Esophagus squamous epithelium (tissue), 5 donors: ENCODE measurements around the gene RNU6-9. TPM values are rescaled to one million over a fixed set of nuclear protein-coding genes. Genes with fewer than 3 reads are reported as not detected.

ENCODE experiments used
- DNase-seq: peaks from one replicate; lab custom pipeline; 2025; lab: John Stamatoyannopoulos, UW
- H3K27ac ChIP-seq, 4 donors: fragments of 200-600 bp; sonication (generic); one replicate each; pipeline ENCODE4 v1.5.1; 2016 to 2019; ENCODE audit warnings: mild to moderate bottlenecking in 1 of 4
- H3K27me3 ChIP-seq, 4 donors: fragments of 200-600 bp; sonication (generic); 1 replicate in 3 of 4; 2 replicates in 1 of 4; pipeline versions ENCODE4 v1.5.1 to v1.6.0; 2017 to 2021; ENCODE audit warnings: antibody characterized with exemption in 1 of 4
- H3K36me3 ChIP-seq, 3 donors: fragments of 200-600 bp; sonication (generic); one replicate each; pipeline ENCODE4 v1.5.1; 2016 to 2019
- H3K4me1 ChIP-seq, 3 donors: fragments of 200-600 bp; sonication (generic); one replicate each; pipeline ENCODE4 v1.5.1; 2017 to 2019
- H3K4me3 ChIP-seq, 4 donors: fragments of 200-600 bp; sonication (generic); 1 replicate in 3 of 4; 2 replicates in 1 of 4; pipeline ENCODE4 v1.5.1; 2016 to 2019; ENCODE audit warnings: mild to moderate bottlenecking in 2 of 4, moderate library complexity in 1 of 4
- H3K9me3 ChIP-seq, 3 donors: fragments of 200-600 bp; sonication (generic); one replicate each; pipeline ENCODE4 v1.5.1; 2016 to 2019
- POLR2A ChIP-seq, 4 donors: fragments of 450-650 bp; IDR thresholded peaks; one replicate each; pipeline ENCODE4 v1.6.1; 2017; ENCODE audit warnings: antibody characterized with exemption in 4 of 4, mild to moderate bottlenecking in 4 of 4, moderate library complexity in 3 of 4
- WGBS, 2 donors: methylation state at CpG; one replicate each; pipeline ENCODE4 v1.1.5; 2018; 5-methylcytosine and 5-hydroxymethylcytosine counted together
- intact Hi-C: fragments of 100-400 bp; cut with DNase I; formaldehyde crosslinking; loops from one replicate; pipeline ENCODE4 v1.15.0; 2022
- total RNA-seq, 4 donors: library from RNA; depleted of rRNA; stranded (reverse); fragments of >200 nt; gene quantifications; one replicate each; pipeline ENCODE4 v1.1.0, GENCODE V29; 2016
- TF ChIP-seq, protein P1 (sequence below), 6 experiments: fragments of 450-650 bp in 4 of 6; fragments of 200-600 bp in 2 of 6; sonication (generic) in 2 of 6; IDR thresholded peaks; one replicate each; pipeline ENCODE4 v1.5.1; 2016 to 2019; ENCODE audit warnings: antibody characterized with exemption in 6 of 6, mild to moderate bottlenecking in 4 of 6, moderate library complexity in 4 of 6
- donor health status: DM: yes; HTN: yes; CAD: no.

Gene RNU6-9
- total RNA-seq, 4 donors from 2014 or later: not detected

DNA sequence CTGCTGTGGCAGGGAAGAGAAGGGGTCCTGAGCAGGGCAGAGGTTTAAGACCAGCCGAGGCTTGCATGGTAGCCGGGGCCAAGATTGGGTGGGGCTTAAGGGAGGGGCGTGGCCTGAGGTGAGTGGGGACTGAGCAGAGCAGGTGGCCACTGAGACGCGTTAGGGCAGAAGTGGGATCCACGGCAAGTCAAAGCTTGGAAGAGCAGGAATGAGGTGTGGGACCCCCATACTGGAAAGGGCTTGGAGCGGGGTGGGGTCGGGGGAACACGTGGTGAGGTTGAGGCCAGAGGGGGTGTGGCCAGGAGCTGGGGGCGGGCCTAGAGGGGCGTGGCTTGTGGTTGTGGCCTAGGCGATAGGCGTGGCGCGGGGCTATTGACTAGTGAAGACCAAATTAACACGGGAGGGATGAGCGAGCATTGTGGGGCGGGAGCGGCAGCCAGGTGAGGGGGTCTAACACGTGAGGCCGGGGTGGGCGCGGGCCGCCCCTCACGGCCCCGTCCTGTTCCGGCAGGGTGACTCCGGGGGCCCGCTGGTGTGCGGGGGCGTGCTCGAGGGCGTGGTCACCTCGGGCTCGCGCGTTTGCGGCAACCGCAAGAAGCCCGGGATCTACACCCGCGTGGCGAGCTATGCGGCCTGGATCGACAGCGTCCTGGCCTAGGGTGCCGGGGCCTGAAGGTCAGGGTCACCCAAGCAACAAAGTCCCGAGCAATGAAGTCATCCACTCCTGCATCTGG, 30.5 kb upstream of the RNU6-9 start:
- Histone ChIP-seq H3K27me3 (peaks cover 0 to 50% (median 0%) of the 10 kb centered on the region in 4 donors), H3K9me3 (no peaks in the 10 kb centered on the region), H3K27ac (peak overlapping the region in 2 of 4 donors; percentile 4 to 16), H3K36me3 (peaks cover 0 to 8% (median 5%) of the 10 kb centered on the region in 3 donors), H3K4me3 (peak overlapping the region in 2 of 4 donors; percentile 26 to 27), H3K4me1 (peaks cover 9 to 58% (median 33%) of the 10 kb centered on the region in 3 donors)
- DNase-seq: no peak
- no peak for TF ChIP-seq POLR2A (IDR thresholded peaks at IDR 0.05)
- TF ChIP-seq, protein P1, sequence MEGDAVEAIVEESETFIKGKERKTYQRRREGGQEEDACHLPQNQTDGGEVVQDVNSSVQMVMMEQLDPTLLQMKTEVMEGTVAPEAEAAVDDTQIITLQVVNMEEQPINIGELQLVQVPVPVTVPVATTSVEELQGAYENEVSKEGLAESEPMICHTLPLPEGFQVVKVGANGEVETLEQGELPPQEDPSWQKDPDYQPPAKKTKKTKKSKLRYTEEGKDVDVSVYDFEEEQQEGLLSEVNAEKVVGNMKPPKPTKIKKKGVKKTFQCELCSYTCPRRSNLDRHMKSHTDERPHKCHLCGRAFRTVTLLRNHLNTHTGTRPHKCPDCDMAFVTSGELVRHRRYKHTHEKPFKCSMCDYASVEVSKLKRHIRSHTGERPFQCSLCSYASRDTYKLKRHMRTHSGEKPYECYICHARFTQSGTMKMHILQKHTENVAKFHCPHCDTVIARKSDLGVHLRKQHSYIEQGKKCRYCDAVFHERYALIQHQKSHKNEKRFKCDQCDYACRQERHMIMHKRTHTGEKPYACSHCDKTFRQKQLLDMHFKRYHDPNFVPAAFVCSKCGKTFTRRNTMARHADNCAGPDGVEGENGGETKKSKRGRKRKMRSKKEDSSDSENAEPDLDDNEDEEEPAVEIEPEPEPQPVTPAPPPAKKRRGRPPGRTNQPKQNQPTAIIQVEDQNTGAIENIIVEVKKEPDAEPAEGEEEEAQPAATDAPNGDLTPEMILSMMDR (IDR thresholded peaks at IDR 0.05): no peak
- intact Hi-C loops: loop anchor here (5.0 kb wide), 1 partner anchor 60 kb away; no protein-coding TSS in a partner anchor
- 29 to 30% methylated on average over 10 to 23 of the region's 48 CpGs for WGBS, 2 donors

DNA sequence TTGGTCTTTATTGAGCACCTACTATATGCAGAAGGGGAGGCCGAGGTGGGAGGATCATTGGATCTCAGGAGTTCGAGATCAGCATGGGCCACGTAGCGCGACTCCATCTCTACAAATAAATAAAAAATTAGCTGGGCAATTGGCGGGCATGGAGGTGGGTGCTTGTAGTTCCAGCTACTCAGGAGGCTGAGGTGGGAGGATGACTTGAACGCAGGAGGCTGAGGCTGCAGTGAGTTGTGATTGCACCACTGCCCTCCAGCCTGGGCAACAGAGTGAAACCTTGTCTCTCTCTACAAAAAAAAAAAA, 30.0 kb upstream of the RNU6-9 start:
- peaks cover 9 to 61% (median 33%) of the 10 kb centered on the region in 3 donors for H3K4me1 ChIP-seq
- H3K4me3 ChIP-seq: peak overlapping the region in 1 of 4 donors; percentile 26
- peaks cover 0 to 48% (median 0%) of the 10 kb centered on the region in 4 donors for H3K27me3 ChIP-seq
- intact Hi-C loops: loop anchor here (5.0 kb wide), 1 partner anchor 59 kb away; no protein-coding TSS in a partner anchor
- WGBS, 2 donors: 86 to 90% methylated on average over 6 to 7 of the region's 7 CpGs
- H3K36me3 ChIP-seq: peaks cover 3 to 14% (median 10%) of the 10 kb centered on the region in 3 donors
- no peaks in the 10 kb centered on the region for H3K9me3 ChIP-seq
- peak overlapping the region in 1 of 4 donors; percentile 3 for H3K27ac ChIP-seq
- no peak for DNase-seq
- TF ChIP-seq POLR2A (IDR thresholded peaks at IDR 0.05): no peak
- TF ChIP-seq, protein P1 (IDR thresholded peaks at IDR 0.05): no peak

DNA sequence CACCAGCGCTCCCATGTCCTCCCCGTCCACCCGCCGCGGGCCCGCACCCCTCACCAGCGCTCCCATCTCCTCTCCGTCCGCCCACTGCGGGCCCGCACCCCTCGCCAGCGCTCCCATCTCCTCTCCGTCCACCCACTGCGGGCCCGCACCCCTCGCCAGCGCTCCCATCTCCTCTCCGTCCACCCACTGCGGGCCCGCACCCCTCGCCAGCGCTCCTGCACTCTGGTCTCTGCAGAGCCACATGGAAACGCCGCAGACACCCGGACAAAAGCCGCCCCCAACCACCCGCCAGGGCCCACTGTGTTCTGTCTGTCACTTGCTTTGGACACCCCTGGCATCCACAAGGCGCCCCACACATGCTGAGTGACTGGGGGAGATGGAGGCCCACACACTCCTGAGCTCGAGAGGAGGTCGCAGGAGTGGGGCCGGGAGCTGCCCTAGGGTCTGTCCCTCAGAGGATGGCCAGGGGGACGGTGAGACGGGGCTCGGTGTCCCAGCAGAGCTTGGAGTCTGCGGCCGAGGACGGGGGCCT, 26.4 kb upstream of the RNU6-9 start:
- no peak for DNase-seq
- Histone ChIP-seq H3K4me1 (peaks cover 22 to 58% (median 29%) of the 10 kb centered on the region in 3 donors), H3K27me3 (peaks cover 0 to 14% (median 0%) of the 10 kb centered on the region in 4 donors), H3K4me3 (no peak overlapping the region), H3K27ac (no peak overlapping the region), H3K9me3 (no peaks in the 10 kb centered on the region), H3K36me3 (peaks cover 8 to 42% (median 23%) of the 10 kb centered on the region in 3 donors)
- TF ChIP-seq POLR2A (IDR thresholded peaks at IDR 0.05): no peak
- TF ChIP-seq, protein P1 (IDR thresholded peaks at IDR 0.05): no peak
- WGBS, 2 donors: 67 to 83% methylated on average over 3 to 17 of the region's 38 CpGs
- intact Hi-C loops: no loop called here

DNA sequence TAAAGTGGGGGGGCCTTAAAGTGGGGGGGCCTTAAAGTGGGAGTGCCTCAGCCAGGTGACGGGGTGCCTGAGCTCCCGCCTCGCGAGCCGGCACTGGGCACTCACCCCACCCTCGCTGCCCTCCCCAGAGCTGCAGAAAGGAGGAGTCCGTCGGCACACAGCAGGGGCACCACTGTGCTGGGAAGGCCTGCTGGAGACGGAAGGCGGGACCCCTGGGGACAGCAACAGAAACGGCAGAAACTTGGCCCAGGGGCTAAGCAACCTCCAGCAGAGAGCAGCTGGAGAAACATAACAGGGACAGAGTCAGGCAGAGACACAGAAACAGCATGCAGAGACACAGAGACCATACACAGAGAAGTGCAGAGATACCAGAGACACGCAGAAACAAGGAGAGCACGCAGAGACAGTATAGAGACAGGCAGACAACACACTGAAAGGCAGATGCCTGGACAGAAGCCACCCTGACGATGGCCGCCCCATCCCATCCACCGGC, 25.9 kb upstream of the RNU6-9 start:
- no peaks in the 10 kb centered on the region for H3K9me3 ChIP-seq
- H3K27me3 ChIP-seq: peaks cover 0 to 9% (median 0%) of the 10 kb centered on the region in 4 donors
- no peak overlapping the region for H3K27ac ChIP-seq
- H3K36me3 ChIP-seq: peaks cover 8 to 42% (median 23%) of the 10 kb centered on the region in 3 donors
- 79 to 85% methylated on average over 7 to 10 of the region's 16 CpGs for WGBS, 2 donors
- TF ChIP-seq, protein P1 (IDR thresholded peaks at IDR 0.05): no peak
- no peak for TF ChIP-seq POLR2A (IDR thresholded peaks at IDR 0.05)
- intact Hi-C loops: no loop called here
- no peak for DNase-seq
- H3K4me3 ChIP-seq: no peak overlapping the region
- H3K4me1 ChIP-seq: peaks cover 26 to 58% (median 29%) of the 10 kb centered on the region in 3 donors
